Measurements from ENCODE around the gene DNAJC13.
A peak's percentile ranks its signal among the peaks of the same experiment; 100 is the strongest.

DNAJC13 gene

DNA sequence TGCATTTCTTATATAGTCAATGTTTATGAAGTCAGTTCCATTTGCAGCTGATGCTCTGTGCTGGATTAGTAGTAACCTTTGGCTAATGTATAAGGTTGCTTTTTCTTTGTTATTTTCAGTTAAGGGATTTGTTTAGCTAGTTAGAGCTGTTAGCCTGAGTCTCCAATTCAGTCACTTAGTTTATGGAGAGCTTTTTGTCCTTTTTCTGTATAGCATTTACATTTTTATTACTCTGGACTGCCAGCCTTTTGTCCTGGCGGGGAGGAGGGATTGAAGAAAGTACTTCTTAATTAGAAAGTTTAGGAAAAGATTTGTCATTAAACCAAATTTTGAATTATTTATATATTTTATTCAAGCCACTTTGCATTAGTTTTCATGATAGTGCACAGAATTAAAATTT, 52.0 kb downstream of the DNAJC13 start:
- no peak for DNase-seq

DNA sequence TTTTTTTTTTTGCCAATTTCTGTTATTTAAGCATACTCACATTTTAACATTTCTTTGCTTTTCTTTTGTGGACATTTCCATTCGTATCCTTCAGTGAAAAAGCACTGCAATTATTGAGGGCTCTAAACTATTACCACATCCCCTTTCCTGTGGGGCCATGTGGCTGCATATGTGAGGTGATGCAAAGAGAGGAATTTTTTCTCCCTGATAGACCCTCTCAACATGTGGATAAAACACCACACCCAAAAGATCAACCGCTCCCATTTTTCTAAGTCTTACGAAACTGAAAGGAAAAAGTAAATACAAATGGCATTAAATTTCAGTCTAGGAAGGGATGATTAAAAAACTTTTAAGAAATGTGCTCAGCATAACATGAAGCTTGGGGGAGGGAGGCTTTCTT, 68.8 kb downstream of the DNAJC13 start:
- DNase-seq: no peak

DNA sequence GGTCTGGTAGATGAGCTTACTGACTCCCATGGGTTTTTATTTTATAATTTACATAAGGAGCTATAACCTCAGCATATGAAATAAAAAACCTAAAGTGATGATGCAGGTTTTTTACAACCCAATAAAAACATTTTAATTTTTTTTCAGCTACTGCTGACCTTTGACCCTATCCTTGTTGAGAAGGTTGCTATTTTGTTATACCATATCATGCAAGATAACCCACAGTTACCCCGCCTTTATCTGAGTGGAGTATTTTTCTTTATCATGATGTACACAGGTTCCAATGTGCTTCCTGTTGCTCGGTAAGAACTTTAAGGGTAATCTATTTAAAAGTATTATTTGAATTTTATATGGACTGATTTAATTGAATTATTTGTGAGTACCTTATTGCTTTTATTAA, 70.8 kb downstream of the DNAJC13 start:
- DNase-seq: no peak

DNA sequence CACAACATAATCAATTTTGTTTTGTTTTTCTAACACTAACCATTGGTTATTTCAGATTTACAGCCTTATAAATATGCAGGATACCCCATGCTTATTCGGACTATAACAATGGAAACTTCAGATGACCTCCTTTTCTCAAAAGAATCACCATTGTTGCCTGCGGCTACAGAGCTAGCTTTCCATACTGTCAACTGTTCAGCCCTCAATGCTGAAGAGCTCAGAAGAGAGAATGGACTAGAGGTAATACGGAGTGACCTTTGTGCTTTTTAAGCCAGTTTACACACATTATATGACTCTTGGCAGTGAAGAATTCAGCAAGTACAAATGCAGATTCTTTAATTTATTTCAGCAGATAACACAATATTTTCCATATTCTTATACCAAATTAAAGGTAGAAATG, 81.8 kb downstream of the DNAJC13 start:
- DNase-seq: no peak

DNA sequence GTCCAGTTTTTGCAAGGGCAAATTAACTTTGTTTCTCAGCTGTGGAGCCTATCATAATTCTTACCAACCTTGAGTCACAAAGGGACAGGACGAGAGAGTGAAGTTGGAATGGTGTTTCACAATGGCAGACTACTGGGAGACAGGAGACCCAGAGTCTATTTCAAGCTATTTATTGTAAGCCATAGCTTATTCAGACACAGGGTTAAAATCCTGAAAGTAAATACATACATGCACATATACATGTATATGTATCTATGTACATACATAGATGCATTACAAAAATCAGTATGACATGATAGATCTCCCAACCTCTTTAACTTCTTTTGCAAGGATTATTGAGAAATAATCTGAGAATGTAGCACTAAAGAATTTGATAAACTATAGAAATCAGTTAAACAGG, 86.3 kb downstream of the DNAJC13 start:
- DNase-seq: no peak

DNA sequence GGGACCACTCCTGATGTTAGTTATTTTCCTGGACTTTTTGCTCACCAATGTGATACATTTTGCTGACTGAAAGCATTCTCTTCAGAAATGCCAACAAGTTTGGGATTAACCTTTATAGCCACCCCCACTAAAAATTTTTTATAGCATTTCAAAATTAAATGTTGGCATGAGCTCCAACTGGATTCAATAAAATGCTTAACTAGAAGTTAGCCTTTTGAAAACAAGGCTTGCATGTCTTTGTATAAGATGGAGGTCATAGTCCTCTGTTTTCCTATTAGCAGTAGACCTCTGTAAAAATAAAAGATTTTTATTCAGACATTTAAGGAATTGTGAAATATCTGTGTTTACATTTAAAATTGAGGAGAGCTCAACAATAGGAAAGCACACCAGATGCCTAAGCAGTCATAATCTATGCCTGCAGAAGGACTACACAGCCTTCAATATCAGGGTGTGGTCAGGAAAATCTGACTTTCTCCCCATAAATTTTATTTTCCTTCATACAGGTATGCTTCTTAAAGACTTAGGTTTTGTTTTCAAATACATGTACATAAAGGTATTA, 87.2 kb downstream of the DNAJC13 start:
- no peak for DNase-seq

DNA sequence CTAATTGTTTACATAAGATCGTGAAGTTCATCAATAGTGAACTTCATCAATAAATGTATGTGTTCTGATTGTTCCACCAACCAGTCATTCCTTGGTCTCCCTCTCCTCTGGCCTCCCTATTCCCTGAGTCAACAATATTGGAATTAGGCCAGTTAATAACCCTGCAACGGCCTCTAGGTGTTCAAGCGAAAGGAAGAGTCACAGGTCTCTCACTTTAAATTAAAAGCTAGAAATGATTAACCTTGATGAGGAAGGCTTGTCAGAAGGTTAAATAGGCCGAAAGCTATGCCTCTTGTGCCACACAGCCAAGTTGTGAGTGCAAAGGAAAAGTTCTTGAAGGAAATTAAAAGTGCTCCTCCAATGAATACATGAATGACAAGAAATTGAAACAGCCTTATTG, 90.4 kb downstream of the DNAJC13 start:
- no peak for DNase-seq

DNA sequence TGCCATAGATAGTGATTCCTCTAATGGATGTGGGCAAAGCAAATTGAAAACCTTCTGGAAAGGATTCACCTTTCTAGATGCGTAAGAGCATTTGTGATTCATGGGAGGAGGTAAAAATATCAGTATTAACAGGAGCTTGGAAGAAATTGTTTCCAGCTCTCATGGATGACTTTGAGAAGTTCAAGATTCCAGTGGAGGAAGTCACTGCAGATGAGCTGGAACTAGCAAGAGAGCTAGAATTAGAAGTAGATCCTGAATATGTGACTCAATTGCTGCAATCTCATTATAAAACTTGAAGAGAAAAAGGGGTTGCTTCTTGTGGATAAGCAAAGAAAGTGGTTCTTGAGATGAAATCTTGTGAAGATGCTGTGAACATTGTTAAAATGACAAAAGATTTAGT, 91.8 kb downstream of the DNAJC13 start:
- no peak for DNase-seq

DNA sequence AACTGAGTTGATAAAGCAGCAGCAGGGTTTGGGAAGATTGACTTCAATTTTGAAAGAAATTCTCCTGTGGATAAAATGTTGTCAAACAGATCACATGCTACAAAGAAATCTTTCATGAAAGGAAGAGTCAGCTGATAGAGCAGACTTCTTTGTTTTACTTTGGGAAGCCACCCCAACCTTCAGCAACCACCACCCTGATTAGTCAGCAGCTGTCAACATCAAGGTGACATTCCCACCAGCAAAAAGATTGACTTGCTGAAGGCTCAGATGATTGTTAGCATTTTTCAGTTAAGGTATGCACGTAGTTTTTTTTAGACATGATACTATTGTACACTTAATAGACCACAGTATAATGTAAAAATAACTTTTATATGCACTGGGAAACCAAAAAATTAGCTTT, 92.2 kb downstream of the DNAJC13 start:
- no peak for DNase-seq

DNA sequence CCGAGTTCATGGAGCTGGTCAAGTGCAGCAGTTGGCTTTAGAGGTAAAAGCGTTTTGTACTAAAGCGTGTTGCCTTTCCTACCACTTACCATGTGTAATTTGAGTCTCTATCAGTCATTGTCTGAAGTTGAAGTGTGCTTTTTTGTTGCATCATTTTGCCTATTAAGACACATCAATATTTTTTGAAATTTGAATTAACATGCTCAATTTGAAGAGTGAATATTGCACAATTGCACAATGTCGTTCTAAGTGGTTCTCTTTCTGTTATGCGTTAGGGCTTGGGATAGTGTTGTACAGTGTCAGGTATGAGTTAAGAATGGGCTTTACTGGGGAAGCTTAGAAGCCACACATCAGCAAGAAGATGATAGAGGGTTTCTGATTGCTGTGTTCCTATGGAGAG, 95.8 kb downstream of the DNAJC13 start:
- no peak for DNase-seq

DNA sequence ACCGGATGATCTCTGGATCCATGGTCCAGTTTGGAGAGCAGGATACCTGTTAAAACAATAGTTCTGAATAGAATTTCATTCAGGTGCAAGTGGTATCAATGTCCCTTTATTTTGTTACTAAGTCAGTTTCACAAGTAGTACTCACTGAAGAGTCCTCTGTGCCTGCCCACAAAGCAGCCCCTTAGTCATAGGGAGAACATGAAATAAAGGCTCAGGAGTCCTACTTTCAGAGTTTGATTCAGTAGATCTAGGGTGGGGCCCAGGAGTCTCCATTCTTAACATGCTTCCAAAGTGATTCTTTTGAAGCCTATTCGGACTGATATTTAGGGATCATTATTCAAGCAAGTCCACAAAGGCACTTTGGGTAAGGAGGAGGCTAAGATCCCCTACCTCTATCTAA, 100.0 kb downstream of the DNAJC13 start:
- DNase-seq: no peak

DNA sequence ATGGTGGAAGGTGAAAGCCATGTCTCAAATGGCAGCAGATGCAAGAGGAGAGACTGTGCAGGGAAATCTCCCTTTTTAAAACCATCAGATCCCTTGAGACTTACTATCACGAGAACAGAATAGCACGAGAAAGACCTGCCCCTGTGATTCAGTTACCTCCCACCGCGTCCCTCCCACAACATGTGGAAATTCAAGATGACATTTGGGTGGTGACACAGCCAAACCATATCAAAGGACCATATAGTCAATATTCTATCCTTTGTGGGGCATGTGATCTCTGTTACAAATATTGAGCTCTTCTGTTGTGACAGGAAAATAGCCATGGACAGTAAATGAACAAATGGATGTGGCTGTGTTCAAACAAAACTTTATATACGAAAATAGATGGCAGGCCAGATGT, 102.6 kb downstream of the DNAJC13 start:
- no peak for DNase-seq

DNA sequence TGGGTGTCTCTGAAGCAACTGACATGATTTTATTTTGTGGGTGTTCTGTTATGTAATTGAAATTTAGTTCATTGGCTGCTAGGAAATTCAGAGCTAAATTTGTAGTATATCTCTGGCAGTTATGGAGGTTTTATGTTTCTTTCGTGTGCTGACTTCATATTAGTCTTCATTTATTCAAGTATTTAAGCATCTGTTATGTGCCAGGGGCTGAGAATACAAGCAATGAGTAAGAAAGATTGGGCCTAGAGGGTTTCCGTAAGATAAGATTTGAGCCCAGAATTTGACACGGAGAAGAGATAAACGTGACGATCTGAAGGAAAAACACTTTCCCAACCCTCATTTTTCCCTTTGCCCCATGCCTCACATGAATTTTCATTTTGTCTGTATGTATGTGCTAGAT, 104.6 kb downstream of the DNAJC13 start:
- no peak for DNase-seq

DNA sequence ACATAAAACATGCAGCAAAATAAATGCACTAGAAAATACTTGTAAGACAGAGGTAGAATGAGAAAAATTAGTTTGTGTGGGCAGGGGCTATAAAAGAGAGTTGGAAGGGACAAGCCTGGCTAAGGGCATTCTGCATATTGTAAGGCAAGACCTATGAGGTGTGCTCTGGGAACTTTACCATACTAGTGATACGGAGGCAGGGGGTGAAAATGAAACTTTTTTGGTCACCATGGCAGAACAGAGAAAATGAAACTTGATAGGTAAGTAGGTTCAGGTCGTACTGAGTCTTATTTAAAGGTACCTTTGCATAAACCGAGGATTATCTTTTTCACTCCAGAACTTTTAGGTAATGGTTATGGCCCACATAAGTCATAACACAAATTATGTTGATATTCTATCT, 105.1 kb downstream of the DNAJC13 start:
- DNase-seq: no peak

DNA sequence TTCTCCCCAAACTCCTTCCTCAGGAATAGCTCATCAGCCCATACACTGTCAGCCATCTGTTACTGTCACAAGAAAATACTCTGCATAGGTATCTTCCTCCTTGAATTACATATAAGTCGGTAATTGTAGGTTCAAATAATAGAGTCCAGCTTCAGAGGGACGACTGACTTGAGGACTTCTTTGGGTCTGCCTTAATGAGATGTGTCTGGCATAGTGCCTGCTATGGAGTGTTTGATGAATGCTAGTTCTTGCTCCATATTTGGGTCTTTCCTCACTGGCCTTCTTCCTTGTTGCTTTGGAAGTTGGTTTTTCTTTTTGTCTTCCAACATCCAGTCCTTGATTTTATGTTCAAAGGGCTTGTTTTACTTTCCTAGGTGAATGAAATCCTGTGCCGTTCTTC, 113.3 kb downstream of the DNAJC13 start:
- no peak for DNase-seq

DNA sequence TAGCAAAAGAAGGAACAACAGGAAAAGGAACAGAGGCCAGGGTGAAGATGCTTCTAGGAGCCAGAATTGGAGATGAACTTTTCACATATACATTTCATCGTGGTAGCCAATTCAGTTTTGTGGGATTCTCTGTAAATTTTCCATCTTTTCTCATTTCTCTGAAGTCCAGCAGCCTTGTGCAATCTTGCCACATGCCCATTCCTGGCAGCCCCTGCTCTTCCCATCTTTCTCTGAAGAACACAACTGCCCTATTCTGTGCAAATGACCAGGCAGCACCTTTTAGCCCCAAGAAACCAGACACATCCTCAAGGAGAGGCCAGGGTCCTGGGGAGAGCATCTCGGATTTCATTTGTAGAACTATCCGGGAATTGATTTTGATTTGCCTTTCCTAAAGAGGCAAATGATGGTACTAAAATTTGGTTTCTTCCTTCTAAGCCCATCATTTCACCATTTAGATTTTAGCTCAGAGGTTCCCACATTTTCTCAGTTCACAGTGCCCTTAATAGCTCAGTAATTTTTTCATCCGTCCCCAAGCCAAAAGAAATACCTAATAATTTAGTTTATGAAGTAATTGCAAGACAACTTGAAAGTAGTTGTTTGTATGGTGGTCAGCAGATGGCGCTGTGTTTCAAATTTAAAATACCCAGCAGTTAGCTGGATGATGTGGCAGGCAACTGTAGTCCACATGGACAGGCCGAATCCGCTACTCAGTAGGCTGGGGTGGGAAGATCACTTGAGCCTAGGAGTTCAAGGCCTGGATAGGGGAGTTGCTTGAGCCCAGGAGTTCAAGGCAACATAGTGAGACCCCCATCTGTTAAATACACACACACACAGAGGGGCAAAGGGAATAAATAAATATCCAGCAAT, 118.5 kb downstream of the DNAJC13 start:
- DNase-seq: peak; percentile 40

DNA sequence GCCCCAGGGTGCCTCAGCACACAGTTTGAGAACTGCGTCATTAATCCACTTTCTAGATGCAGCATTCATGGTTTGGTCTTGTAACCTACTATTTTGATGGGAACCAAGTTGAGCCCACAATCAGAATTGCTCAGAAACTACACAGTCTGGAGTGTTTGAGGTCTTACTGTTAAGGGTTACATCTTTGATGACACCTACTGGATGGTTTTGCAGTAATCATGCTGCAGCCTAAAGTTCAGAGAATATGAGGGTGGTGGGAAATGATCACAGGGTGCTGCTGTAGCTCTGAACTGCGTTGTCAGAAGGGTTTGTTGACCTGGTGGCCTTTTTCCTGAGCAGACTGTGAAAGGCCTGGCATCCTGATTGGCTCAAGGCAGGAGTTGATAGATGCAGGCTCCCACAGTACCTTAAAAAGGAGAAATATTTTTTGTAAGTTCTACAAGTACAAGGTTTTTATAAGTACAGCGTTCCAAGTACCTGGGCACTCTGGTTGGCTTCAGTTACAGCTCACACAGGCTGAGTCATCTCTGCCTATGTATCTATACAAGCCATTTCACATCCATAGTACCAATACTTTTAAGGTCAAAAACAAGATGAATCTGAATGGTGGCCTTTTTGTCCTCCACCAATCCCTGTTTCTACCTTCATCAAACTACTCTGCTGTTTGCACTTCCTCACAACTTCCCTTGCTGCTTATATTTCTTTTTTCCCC, 119.3 kb downstream of the DNAJC13 start:
- no peak for DNase-seq

DNA sequence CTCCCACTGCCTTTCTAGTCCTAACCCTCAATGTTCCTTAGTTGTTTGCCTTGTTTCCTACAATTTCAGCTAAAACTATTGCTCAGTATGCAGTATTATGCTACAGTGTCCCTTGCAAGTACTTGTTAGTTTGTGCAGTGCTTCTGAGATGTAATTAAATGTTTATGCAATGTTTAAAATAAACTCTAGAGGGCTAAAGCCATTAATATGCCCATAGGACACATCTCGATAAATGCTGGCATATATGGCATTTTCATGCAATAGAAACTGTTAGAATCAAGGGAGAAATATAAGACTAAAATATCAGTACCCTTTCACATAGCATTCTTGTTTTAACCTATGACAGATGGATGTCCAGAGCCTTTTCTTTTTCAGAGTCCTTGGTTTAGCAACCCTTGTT, 120.0 kb downstream of the DNAJC13 start:
- DNase-seq: no peak

DNA sequence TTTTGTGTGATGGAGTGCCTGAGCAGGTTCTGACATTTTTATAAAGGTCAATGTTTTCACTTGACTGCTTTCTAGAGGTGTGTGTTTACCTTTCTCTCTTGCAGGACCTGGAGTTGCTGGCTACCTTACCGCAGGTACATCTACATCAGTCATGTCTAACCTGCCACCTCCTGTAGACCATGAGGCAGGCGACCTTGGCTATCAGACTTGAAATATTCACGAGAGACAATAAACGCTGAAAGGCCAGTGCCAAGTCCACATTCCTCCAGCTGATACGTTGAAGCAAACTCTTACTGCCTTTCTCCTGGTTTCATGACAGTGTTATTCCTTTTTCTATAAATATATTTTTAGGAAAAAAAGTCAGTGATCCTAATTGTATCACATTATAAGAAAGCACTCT, 120.8 kb downstream of the DNAJC13 start:
- no peak for DNase-seq

DNA sequence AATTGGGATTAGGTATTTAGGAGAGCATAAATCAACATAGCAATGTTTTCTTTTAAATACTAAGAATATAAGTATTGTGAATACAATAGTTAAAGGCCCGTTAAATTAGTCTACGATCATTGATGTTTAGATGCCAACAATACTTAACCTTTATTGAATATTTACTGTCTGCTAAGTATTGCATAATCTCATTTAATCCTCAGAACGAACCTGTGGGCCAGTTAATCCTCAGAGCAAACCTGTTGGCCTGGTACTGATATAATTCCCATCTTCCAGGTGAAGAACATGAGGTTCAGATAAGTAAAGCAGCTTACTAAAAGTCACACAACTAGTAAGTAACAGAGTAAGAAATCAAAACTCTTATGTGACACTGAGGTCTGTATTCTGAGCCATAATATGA, 122.4 kb downstream of the DNAJC13 start:
- DNase-seq: no peak

DNA sequence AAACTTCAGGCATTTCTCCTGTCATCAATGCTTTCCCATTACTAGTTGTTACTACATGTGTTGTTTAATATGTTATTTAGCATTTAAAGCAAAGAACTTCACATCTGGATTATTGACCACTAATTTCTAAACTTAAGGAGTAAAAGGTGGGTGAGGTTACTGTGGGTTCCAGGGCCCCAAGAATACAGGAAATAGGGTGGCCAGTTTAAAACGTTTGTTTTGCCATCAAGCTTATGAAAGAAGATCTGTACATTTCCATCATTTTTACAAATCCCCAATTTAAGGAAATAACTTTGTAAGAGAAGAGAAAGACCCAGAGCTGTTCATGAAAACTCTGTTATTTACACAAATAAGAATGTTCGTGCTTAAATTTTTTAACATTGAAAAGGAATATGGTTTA, 125.3 kb downstream of the DNAJC13 start:
- no peak for DNase-seq

DNA sequence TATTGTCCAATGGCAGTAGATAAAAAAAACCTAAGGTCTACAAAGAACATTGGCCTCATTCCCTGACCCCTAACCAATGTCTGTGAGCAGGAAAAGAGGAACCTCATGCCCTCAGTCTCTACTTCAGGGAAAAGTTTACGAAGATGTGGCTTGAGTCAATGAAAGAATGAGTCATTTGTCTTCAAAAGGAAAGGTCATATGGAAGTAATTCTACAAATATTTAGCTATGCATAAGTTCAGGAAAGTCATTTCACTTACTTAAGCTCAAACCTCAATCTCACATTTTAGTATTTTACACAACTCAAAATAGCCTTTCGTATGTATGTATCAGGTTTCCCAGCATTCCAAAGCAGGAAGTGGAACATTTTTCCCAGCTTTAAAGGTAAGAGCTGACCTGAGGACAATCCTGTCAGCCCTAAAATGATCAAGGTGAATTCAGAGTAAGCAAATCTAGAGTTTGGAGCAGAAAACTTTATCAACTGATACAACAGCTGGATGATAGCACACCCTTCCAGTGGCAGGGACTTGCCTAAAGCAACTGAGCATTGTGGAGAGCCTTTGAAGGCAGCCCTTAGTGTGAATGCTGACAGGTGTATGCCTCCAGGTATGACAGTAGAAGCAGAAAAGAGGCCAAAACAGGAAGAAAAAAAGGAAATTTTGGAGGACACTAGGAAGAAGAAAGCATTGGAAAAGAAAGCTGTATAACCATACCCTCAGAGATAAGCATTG, 125.9 kb downstream of the DNAJC13 start:
- DNase-seq: no peak

DNA sequence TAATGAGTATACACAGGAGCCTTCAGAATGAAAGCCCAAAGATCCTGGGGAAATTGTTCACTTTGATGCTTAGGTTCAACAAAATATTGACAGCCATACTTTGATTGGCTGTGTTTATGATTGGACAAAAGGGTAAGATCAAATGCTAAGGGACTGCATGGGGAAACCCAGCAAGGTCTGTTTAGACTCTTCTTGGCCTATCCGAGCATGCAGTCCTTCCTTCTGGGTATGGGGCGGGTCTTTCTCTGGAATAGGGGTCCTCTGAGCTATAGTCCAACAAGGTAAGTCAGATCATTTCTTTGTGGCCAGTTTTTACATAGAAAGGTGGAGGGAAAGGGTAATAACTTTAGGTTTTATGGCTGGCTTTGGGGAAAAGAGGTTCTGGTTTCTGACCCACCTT, 126.8 kb downstream of the DNAJC13 start:
- DNase-seq: no peak

DNA sequence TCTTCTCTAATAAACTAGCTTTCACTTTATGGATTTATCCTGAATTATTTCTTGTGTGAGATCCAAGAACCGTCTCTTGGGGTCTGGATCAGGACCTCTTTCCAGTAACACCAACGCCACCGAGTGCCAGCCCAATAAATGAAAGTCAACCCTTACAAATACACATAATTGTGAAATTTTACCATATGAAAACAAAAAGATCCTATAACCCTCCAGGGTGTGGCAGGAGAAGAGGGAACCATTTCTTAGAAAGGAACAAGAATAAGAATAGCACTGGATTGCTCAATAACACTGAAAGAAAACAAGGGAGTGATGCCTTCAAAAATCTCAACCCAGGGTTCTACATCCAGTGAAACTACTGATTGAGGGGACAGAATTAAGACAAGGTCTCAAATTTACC, 128.2 kb downstream of the DNAJC13 start:
- DNase-seq: no peak
